ENCODE data around the gene SYT15B.
"Not testable (repeated sequence)": the region's sequence is repeated elsewhere in the genome, so short reads cannot be mapped to it uniquely, and the experiment has no call there.

- TF ChIP-seq, protein P1, sequence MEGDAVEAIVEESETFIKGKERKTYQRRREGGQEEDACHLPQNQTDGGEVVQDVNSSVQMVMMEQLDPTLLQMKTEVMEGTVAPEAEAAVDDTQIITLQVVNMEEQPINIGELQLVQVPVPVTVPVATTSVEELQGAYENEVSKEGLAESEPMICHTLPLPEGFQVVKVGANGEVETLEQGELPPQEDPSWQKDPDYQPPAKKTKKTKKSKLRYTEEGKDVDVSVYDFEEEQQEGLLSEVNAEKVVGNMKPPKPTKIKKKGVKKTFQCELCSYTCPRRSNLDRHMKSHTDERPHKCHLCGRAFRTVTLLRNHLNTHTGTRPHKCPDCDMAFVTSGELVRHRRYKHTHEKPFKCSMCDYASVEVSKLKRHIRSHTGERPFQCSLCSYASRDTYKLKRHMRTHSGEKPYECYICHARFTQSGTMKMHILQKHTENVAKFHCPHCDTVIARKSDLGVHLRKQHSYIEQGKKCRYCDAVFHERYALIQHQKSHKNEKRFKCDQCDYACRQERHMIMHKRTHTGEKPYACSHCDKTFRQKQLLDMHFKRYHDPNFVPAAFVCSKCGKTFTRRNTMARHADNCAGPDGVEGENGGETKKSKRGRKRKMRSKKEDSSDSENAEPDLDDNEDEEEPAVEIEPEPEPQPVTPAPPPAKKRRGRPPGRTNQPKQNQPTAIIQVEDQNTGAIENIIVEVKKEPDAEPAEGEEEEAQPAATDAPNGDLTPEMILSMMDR (IDR thresholded peaks at IDR 0.05): not testable (repeated sequence)
- not testable (repeated sequence) for TF ChIP-seq POLR2A (IDR thresholded peaks at IDR 0.05)
Observed at GRCh38 chr10:47779590-47779989, 16.2 kb upstream of the SYT15B start.
